ENCODE measurements around the gene RPA3.

DNA sequence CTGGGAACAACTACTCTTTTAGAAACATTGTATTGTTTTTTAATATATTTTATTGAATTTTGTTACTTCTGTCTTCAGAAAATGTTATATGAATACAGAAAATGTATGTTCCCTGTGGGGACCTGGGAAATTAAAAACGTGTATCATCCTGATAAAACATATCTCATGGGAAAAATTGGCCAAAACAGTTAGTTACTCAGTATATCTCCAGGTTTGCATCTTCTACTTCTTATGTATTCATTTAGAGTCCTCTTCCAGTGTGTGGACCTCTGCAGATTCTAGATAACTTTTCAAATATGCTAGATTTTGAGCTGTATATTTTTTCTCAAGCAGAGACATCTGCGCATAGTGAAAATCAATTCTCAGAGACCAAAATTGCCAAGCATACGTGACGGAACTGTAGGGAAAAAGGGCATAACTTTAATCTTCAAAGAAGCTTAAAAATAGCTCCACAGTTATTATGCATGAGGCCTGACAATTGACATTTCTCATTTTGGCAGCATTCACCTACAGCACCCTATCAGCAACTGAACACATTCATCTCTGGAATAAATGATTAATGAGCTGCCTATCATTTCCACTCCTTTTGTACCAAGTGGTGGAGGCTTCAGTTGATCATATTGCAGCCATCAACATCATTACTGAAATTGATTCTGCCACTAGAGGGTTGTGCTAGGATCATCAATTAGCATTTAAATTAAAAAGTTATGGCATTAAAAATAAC is 104.2 kb downstream of the RPA3 start:
- TF ChIP-seq, protein P1, sequence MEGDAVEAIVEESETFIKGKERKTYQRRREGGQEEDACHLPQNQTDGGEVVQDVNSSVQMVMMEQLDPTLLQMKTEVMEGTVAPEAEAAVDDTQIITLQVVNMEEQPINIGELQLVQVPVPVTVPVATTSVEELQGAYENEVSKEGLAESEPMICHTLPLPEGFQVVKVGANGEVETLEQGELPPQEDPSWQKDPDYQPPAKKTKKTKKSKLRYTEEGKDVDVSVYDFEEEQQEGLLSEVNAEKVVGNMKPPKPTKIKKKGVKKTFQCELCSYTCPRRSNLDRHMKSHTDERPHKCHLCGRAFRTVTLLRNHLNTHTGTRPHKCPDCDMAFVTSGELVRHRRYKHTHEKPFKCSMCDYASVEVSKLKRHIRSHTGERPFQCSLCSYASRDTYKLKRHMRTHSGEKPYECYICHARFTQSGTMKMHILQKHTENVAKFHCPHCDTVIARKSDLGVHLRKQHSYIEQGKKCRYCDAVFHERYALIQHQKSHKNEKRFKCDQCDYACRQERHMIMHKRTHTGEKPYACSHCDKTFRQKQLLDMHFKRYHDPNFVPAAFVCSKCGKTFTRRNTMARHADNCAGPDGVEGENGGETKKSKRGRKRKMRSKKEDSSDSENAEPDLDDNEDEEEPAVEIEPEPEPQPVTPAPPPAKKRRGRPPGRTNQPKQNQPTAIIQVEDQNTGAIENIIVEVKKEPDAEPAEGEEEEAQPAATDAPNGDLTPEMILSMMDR (IDR thresholded peaks at IDR 0.05) = no peak
- TF ChIP-seq POLR2A (IDR thresholded peaks at IDR 0.05) = no peak

Data from right lobe of liver (tissue), 4 donors.